Iris pigment epithelial cell (primary cell): ENCODE measurements around the gene ARRDC2.
"Not testable (repeated sequence)": the region's sequence is repeated elsewhere in the genome, so short reads cannot be mapped to it uniquely, and the experiment has no call there.

Source experiments
- DNase-seq: peaks from one replicate; pipeline ENCODE4 v3.0.0-alpha.2; 2011; ENCODE audit warnings: low read depth

The ARRDC2 gene

GRCh38 chr19:18007917-18008673, at the start of gene ARRDC2:
Gene ARRDC2 (plus strand): TSS chr19:18008170. CDS start chr19:18008311, 141 bp downstream.
- peak; percentile 92 for DNase-seq

- no peak for DNase-seq
Observed at GRCh38 chr19:17963936-17964691, 43.9 kb upstream of the ARRDC2 start.

- no peak for DNase-seq
Observed at GRCh38 chr19:17965370-17966128, 42.4 kb upstream of the ARRDC2 start.

- no peak for DNase-seq
Observed at GRCh38 chr19:17966129-17966483, 41.9 kb upstream of the ARRDC2 start.

- no peak for DNase-seq
Observed at GRCh38 chr19:17966550-17967256, 41.3 kb upstream of the ARRDC2 start, which contains the start of gene KCNN1. Gene KCNN1 (plus strand): TSS chr19:17967107. CDS start chr19:17973889, 6,782 bp downstream.

- DNase-seq = no peak
Observed at GRCh38 chr19:17967257-17968051, 40.5 kb upstream of the ARRDC2 start.

- no peak for DNase-seq
Observed at GRCh38 chr19:17968362-17968761, 39.6 kb upstream of the ARRDC2 start.

GRCh38 chr19:17969096-17969792, 38.7 kb upstream of the ARRDC2 start:
- DNase-seq = no peak

- no peak for DNase-seq
Observed at GRCh38 chr19:17972230-17972629, 35.7 kb upstream of the ARRDC2 start.

- no peak for DNase-seq
Observed at GRCh38 chr19:17973759-17974158, 34.2 kb upstream of the ARRDC2 start.

GRCh38 chr19:17974551-17974950, 33.4 kb upstream of the ARRDC2 start:
- DNase-seq = no peak

- no peak for DNase-seq
Observed at GRCh38 chr19:17975032-17975431, 32.9 kb upstream of the ARRDC2 start.

- no peak for DNase-seq
Observed at GRCh38 chr19:17977021-17977420, 30.9 kb upstream of the ARRDC2 start.

- no peak for DNase-seq
Observed at GRCh38 chr19:17977488-17977887, 30.5 kb upstream of the ARRDC2 start.

GRCh38 chr19:17981611-17982010, 26.4 kb upstream of the ARRDC2 start:
- no peak for DNase-seq

- DNase-seq = no peak
Observed at GRCh38 chr19:17982430-17982829, 25.5 kb upstream of the ARRDC2 start.

GRCh38 chr19:17985037-17985818, 22.7 kb upstream of the ARRDC2 start:
- no peak for DNase-seq

GRCh38 chr19:17986569-17986968, 21.4 kb upstream of the ARRDC2 start:
- DNase-seq = not testable (repeated sequence)

GRCh38 chr19:17988161-17988560, 19.8 kb upstream of the ARRDC2 start:
- no peak for DNase-seq
